Measurements from ENCODE around the gene RETN. TPM values are rescaled to one million over a fixed set of nuclear protein-coding genes. Genes with fewer than 3 reads are reported as not detected.

The RETN gene
- total RNA-seq, 1 donor from 2014 or later = not detected

DNA sequence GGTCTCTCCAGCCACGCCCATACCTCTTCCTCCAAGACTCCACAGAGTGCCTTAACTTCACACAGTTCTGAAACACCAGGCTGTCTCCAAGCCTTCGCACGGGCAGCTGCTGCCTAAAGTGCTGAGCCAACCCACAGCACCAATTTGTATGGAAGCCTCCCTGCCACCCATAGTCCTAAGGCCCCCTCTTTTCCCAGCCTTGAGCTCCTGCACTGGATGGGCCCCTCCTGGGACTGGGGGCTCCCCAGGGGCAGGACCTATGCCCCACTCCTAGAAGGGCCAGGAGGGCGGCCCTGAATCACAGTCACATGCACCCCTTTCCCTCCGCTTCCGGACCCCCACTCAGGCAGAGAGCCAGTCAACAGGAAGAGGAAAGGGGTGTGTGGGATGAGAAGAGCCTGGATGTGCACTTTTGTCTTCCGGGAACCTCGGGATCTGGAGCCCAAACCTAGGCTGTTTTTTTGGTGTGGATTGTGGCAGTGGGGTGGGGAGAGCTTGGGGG, 38.2 kb downstream of the RETN start:
- H3K9ac ChIP-seq (ENCODE audit: low read length) = no peak overlapping the region
- TF ChIP-seq CTCF (IDR thresholded peaks at IDR 0.05; ENCODE audit: insufficient read depth, low read depth, low read length) (no peak), EZH2 (IDR thresholded peaks at IDR 0.05; ENCODE audit: insufficient read depth, low read length) (no peak)
- Mint-ChIP-seq H3K36me3 (ENCODE audit: low read depth, unreplicated experiment) (no peaks in the 10 kb centered on the region), H3K27ac (ENCODE audit: unreplicated experiment) (no peak overlapping the region), H3K27me3 (ENCODE audit: low read depth, unreplicated experiment) (peaks cover 45% of the 10 kb centered on the region), H3K4me1 (ENCODE audit: low read depth, unreplicated experiment) (no peaks in the 10 kb centered on the region), H3K9me3 (ENCODE audit: unreplicated experiment) (no peaks in the 10 kb centered on the region), H3K4me3 (ENCODE audit: unreplicated experiment) (no peak overlapping the region)
- H2AFZ ChIP-seq (ENCODE audit: low read depth, low read length) = no peak overlapping the region
- H3K4me1 ChIP-seq (ENCODE audit: insufficient read depth, low read length) = no peaks in the 10 kb centered on the region
- H3K4me3 ChIP-seq (ENCODE audit: insufficient read depth, low read depth, low read length) = no peak overlapping the region
- no peaks in the 10 kb centered on the region for H3K9me3 ChIP-seq (ENCODE audit: insufficient read depth, low read depth, low read length)
- no peaks in the 10 kb centered on the region for H3K27me3 ChIP-seq (ENCODE audit: insufficient read depth, low read length)
- H3K27ac ChIP-seq (ENCODE audit: low read depth, low read length) = no peak overlapping the region
- no peaks in the 10 kb centered on the region for H4K20me1 ChIP-seq (ENCODE audit: insufficient read depth, low read length)
- no peaks in the 10 kb centered on the region for H3K79me2 ChIP-seq (ENCODE audit: insufficient read depth, low read length)
- FAIRE-seq = no peak
- H3K4me2 ChIP-seq (ENCODE audit: low read length) = no peak overlapping the region
- no peaks in the 10 kb centered on the region for H3K36me3 ChIP-seq (ENCODE audit: insufficient read depth, low read length)
- no peak for DNase-seq (ENCODE audit: low read depth)

- Histone ChIP-seq H3K9ac (ENCODE audit: low read length) (no peak overlapping the region), H4K20me1 (ENCODE audit: insufficient read depth, low read length) (no peaks in the 10 kb centered on the region), H3K9me3 (ENCODE audit: insufficient read depth, low read depth, low read length) (no peaks in the 10 kb centered on the region), H2AFZ (ENCODE audit: low read depth, low read length) (no peak overlapping the region), H3K4me2 (ENCODE audit: low read length) (no peak overlapping the region), H3K4me1 (ENCODE audit: insufficient read depth, low read length) (no peaks in the 10 kb centered on the region), H3K27ac (ENCODE audit: low read depth, low read length) (no peak overlapping the region), H3K27me3 (ENCODE audit: insufficient read depth, low read length) (no peaks in the 10 kb centered on the region), H3K79me2 (ENCODE audit: insufficient read depth, low read length) (no peaks in the 10 kb centered on the region), H3K4me3 (ENCODE audit: insufficient read depth, low read depth, low read length) (no peak overlapping the region), H3K36me3 (ENCODE audit: insufficient read depth, low read length) (no peaks in the 10 kb centered on the region)
- Mint-ChIP-seq H3K9me3 (ENCODE audit: unreplicated experiment) (no peaks in the 10 kb centered on the region), H3K4me3 (ENCODE audit: unreplicated experiment) (no peak overlapping the region), H3K36me3 (ENCODE audit: low read depth, unreplicated experiment) (no peaks in the 10 kb centered on the region), H3K27me3 (ENCODE audit: low read depth, unreplicated experiment) (peaks cover 29% of the 10 kb centered on the region), H3K4me1 (ENCODE audit: low read depth, unreplicated experiment) (no peaks in the 10 kb centered on the region), H3K27ac (ENCODE audit: unreplicated experiment) (no peak overlapping the region)
- FAIRE-seq = no peak
- no peak for DNase-seq (ENCODE audit: low read depth)
- TF ChIP-seq EZH2 (IDR thresholded peaks at IDR 0.05; ENCODE audit: insufficient read depth, low read length) = no peak
- no peak for TF ChIP-seq CTCF (IDR thresholded peaks at IDR 0.05; ENCODE audit: insufficient read depth, low read depth, low read length)
These were observed 41.1 kb downstream of the RETN start for GRCh38 chr19:7709932-7710460.

DNA sequence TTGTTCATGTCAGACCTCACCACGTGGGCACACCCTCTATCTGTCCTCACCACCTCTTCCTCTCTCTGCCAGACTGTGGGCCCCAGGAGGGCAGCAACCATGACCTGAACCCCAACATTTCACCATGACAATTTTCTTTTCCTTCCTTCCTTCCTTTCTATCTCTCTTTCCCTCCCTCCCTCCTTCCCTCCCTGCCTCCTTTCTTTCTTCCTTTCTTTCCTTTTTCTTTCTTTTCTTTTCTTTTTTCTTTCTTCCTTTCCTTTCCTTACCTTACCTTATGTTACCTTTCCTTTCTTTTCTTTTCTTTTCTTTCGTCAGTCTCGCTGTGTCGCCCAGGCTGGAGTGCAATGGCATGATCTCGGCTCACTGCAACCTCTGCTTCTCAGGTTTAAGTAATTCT, 41.8 kb downstream of the RETN start:
- no peak overlapping the region for H3K4me3 ChIP-seq (ENCODE audit: insufficient read depth, low read depth, low read length)
- no peak overlapping the region for H2AFZ ChIP-seq (ENCODE audit: low read depth, low read length)
- no peak for FAIRE-seq
- no peaks in the 10 kb centered on the region for H3K9me3 ChIP-seq (ENCODE audit: insufficient read depth, low read depth, low read length)
- H3K9ac ChIP-seq (ENCODE audit: low read length) = no peak overlapping the region
- DNase-seq (ENCODE audit: low read depth) = no peak
- H3K4me3 Mint-ChIP-seq (ENCODE audit: unreplicated experiment) = no peak overlapping the region
- no peak overlapping the region for H3K4me2 ChIP-seq (ENCODE audit: low read length)
- H3K27me3 Mint-ChIP-seq (ENCODE audit: low read depth, unreplicated experiment) = peaks cover 26% of the 10 kb centered on the region
- no peak for TF ChIP-seq EZH2 (IDR thresholded peaks at IDR 0.05; ENCODE audit: insufficient read depth, low read length)
- H3K4me1 Mint-ChIP-seq (ENCODE audit: low read depth, unreplicated experiment) = no peaks in the 10 kb centered on the region
- H3K27ac ChIP-seq (ENCODE audit: low read depth, low read length) = no peak overlapping the region
- no peaks in the 10 kb centered on the region for H3K27me3 ChIP-seq (ENCODE audit: insufficient read depth, low read length)
- no peaks in the 10 kb centered on the region for H3K9me3 Mint-ChIP-seq (ENCODE audit: unreplicated experiment)
- no peaks in the 10 kb centered on the region for H3K4me1 ChIP-seq (ENCODE audit: insufficient read depth, low read length)
- H4K20me1 ChIP-seq (ENCODE audit: insufficient read depth, low read length) = no peaks in the 10 kb centered on the region
- H3K79me2 ChIP-seq (ENCODE audit: insufficient read depth, low read length) = no peaks in the 10 kb centered on the region
- H3K27ac Mint-ChIP-seq (ENCODE audit: unreplicated experiment) = no peak overlapping the region
- no peaks in the 10 kb centered on the region for H3K36me3 Mint-ChIP-seq (ENCODE audit: low read depth, unreplicated experiment)
- no peaks in the 10 kb centered on the region for H3K36me3 ChIP-seq (ENCODE audit: insufficient read depth, low read length)
